Inferior parietal cortex (tissue), 1 donor: Measurements from ENCODE around the gene NIPBL.
A peak's percentile ranks its signal among the peaks of the same experiment; 100 is the strongest.
"Not testable (repeated sequence)": the region's sequence is repeated elsewhere in the genome, so short reads cannot be mapped to it uniquely, and the experiment has no call there.

ENCODE experiments used
- DNase-seq: peaks from one replicate; pipeline ENCODE4 v3.0.0-alpha.2; 2016; ENCODE audit errors: extremely low spot score

The NIPBL gene

GRCh38 chr5:36904677-36905076 is 28.1 kb downstream of the NIPBL start:
- DNase-seq: no peak

DNA sequence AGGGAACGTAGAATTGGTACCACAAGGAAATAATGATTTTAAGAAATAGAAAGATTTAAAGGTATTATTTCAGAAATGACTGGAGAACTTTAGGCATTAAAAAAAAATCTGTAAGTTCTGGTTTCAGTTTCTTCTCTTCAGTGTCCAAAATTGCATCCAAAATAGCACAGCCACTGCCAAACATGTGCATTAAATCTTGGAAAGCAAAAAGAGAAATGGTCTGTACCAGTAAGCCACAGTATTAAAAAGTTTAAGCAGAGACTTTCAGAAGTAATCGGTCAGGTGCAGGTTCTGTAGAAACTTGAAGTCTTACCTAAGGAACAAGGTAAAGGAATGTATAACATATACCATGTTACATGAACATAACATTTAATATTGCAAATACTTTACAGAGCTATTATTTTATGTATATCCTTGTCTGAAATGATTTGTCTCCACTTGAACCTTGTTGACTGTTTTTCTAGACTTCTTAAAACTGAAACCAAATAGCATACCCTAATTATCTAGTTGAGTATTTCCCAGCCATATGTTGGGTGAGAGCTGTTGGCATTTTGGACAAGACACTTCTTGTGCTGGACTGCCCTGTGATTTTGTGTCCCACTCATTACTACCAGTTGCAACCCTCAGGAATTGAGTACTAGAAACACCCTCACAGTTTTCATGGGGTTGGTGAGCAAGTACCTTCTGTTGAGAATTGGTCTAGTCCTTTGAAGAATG is 32.1 kb downstream of the NIPBL start:
- no peak for DNase-seq

- no peak for DNase-seq
Measured at GRCh38 chr5:36915653-36916052, 39.1 kb downstream of the NIPBL start.

GRCh38 chr5:36916614-36917013 is 40.0 kb downstream of the NIPBL start:
- not testable (repeated sequence) for DNase-seq

- DNase-seq: not testable (repeated sequence)
Measured at GRCh38 chr5:36917358-36917757, 40.8 kb downstream of the NIPBL start.

- no peak for DNase-seq
Measured at GRCh38 chr5:36919238-36919637, 42.7 kb downstream of the NIPBL start.

GRCh38 chr5:36919650-36920049 is 43.1 kb downstream of the NIPBL start:
- DNase-seq: no peak

- DNase-seq: no peak
Measured at GRCh38 chr5:36928947-36929346, 52.4 kb downstream of the NIPBL start.

DNA sequence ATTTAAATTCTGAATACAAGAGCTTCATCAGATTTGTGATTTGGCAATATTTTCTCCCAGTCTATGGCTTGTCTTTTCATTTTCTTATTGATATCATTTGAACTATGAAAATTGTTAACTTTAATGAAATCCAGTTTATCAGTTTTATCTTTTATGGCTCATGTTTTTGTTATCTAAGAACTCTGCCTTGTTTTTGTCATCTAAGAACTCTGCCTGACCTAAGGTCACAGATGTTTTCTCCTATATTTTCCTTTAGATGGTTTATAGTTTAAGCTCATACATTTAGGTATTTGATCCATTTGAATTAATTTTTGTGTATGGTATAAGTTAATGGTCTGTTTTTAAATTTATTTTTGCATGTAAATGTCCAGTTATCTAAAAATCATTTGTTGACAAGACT is 52.9 kb downstream of the NIPBL start:
- DNase-seq: no peak

DNA sequence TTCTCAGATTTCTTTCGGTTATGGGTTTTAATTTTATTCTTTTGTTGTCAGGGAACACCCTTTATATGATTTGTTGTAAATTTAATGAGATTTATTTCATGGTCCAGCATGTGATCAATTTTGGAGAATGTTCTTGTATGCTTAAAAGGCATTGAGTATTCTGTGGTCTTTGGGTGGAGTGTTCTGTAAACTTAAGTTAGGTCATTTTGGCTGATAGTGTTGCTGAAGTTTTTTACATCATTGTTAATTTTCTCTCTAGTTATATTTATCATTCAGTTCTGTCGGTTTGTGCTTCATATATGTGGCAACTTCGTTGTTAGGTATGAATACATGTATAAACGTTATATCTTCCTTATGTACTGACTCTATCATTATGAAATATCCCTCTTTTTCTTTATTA is 55.5 kb downstream of the NIPBL start:
- DNase-seq: no peak

DNA sequence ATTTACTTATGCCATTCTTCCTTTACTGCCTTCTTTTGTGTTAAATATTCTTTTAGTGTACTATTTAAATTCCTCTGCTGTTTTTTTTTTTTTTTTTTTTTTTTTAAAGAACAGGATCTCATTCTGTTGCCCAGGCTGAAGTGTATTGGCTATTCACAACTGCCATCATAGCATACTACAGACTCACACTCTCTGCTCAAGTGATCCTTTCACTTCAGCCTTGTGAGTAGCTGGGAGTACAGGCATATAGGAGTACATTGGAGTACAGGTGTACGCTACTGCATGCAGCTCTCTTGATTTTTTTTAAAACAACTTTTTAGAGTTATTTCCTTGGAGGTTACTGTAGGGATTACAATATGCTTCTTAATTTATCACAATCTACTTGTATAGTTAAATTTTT is 56.1 kb downstream of the NIPBL start:
- DNase-seq: no peak

- DNase-seq: no peak
Measured at GRCh38 chr5:36934740-36935356, 58.3 kb downstream of the NIPBL start.

- no peak for DNase-seq
Measured at GRCh38 chr5:36935805-36936204, 59.2 kb downstream of the NIPBL start.

DNA sequence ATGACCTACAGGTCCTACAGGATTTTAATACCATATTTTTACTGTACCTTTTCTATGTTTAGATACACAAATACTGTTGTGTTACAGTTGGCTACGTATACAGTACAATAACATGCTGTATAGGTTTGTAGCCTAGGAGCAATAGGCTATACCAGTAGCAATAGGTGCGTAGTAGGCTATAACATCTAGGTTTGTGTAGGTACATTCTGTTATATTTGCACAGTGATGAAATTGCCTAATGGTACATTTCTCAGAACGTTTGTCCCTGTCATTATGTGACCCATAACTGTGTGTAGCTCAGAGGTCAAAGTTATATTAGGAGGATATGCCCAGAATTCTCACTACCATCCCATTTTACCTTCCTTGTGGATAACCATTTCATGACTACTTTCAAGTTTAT is 59.7 kb downstream of the NIPBL start:
- DNase-seq: no peak

DNA sequence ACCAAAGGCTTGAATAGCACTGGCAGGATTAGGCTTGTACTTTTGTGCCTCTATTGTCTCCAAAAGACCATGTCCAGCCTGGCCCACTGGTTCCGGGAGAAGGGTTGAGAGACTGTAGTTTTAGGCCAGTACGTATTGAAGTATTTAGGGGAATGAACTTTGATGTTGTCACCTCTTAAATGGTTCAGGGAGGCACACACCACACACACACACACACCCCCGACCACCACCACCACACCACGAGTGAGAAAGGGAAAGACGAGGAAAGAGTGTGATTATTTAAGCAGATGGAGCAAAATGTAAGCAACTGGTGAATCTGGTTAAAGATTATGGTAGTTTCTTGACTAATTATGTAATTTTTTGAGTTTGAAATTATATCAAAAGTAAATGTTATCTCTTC is 61.6 kb downstream of the NIPBL start:
- DNase-seq: no peak

- DNase-seq: no peak
Measured at GRCh38 chr5:36939969-36940858, 63.6 kb downstream of the NIPBL start.

GRCh38 chr5:36943584-36943983 is 67.0 kb downstream of the NIPBL start:
- DNase-seq: no peak

- DNase-seq: no peak
Measured at GRCh38 chr5:36944024-36944423, 67.5 kb downstream of the NIPBL start.

- peak; percentile 83 for DNase-seq
Measured at GRCh38 chr5:36944607-36945225, 68.1 kb downstream of the NIPBL start.

DNA sequence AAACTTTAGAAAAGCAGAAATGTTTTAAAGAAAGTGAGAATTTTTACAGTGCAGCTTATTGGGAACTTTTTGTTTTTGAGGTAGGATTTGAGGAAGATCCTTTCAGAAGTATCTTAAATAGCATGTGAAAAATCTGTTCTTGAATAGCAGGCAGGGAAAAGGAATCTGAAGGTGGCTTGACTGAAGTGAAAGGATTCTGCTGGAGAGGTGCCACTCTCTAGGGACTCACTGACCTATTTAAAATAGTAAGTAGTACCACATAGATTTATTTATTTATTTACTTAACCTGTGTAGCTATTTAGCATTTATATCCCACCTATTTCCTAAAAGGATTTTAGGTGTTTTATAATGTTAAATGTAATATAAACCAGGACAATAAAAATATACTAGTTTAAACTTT is 69.1 kb downstream of the NIPBL start:
- no peak for DNase-seq

DNA sequence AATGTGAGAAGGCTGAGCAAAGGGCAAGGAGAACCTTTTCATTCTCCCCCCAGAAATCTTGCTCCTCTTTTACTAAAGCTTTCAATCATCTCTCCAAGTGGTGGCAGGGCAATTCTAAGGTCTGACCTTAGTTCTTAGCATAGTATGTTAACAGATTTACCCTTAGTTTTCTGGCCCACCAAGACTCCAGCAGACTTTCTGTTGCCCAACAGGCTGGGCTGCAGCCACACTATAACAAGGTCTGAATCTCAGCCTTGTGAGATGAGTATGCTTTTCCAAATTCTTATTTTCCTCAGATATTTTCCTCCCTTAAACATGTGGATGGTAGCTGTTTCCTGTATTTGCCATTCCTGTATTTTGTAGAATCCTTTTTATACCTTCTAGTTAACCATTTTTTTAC is 69.5 kb downstream of the NIPBL start:
- no peak for DNase-seq

DNA sequence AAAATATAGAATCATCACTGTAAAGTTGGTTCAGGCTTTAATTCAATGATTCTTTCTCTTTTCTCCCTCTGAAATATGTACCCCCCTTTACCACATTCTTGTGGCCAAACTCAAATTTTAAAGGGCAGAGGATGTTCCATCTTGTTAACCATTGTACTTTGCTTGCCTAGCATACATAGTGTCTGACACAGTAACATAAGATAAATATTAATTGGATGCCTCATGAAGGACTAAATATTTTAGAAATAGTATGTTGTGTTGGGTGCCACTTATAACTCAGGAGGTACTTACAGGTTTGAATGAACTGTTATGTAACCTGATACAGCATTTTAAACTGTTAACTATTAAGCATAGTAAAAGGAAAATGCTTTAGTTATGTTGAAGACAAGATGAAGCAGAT is 71.5 kb downstream of the NIPBL start:
- DNase-seq: no peak
